22Rv1 (cell line): Measurements from ENCODE around the gene AP1M2.
A peak's percentile ranks its signal among the peaks of the same experiment; 100 is the strongest.

ENCODE experiments used
- H3K27ac ChIP-seq: fragments of 450-650 bp; 2 replicates; pipeline ENCODE4 v1.5.1; 2017
- CTCF ChIP-seq: fragments of 450-650 bp; IDR thresholded peaks from 2 replicates; pipeline ENCODE4 v1.5.1; 2017; ENCODE audit warnings: mild to moderate bottlenecking
- ZFX ChIP-seq: fragments of 450-650 bp; IDR thresholded peaks from 2 replicates; pipeline ENCODE4 v1.6.1; 2017; ENCODE audit warnings: antibody characterized with exemption, borderline replicate concordance

AP1M2 gene

GRCh38 chr19:10602330-10603083, 15.4 kb upstream of the AP1M2 start:
- H3K27ac ChIP-seq, result peak overlapping the region; percentile 65; the same call in 1 of the 2 replicates
- TF ChIP-seq CTCF (no peak), ZFX (no peak)

- H3K27ac ChIP-seq, result no peak overlapping the region
- TF ChIP-seq ZFX, result no peak
- TF ChIP-seq CTCF, result no peak
Observed at GRCh38 chr19:10601999-10602329, 14.9 kb upstream of the AP1M2 start.

GRCh38 chr19:10600149-10600548, 13.0 kb upstream of the AP1M2 start:
- no peak overlapping the region for H3K27ac ChIP-seq
- no peak for TF ChIP-seq CTCF
- no peak for TF ChIP-seq ZFX

GRCh38 chr19:10593820-10594637, 6.9 kb upstream of the AP1M2 start:
- no peak overlapping the region for H3K27ac ChIP-seq
- TF ChIP-seq CTCF (no peak), ZFX (no peak)

- no peak overlapping the region for H3K27ac ChIP-seq
- TF ChIP-seq ZFX (no peak), CTCF (no peak)
Observed at GRCh38 chr19:10593148-10593547, 6.0 kb upstream of the AP1M2 start.

GRCh38 chr19:10587839-10588150, 683 bp upstream of the AP1M2 start:
- TF ChIP-seq CTCF (no peak), ZFX (no peak)
- H3K27ac ChIP-seq, result no peak overlapping the region

- H3K27ac ChIP-seq, result peak overlapping the region; percentile 71
- TF ChIP-seq CTCF (no peak), ZFX (no peak)
Observed at GRCh38 chr19:10586396-10586795, 716 bp downstream of the AP1M2 start.
